Activated CD4-positive, alpha-beta T cell treated with anti-CD3 and anti-CD28 coated beads for 4 hours (primary cell): ENCODE data around the gene SGMS1.

ENCODE experiments used
- DNase-seq, 2 donors: peaks; one replicate each; pipeline ENCODE4 v3.0.0-alpha.2; 2020

Gene SGMS1

GRCh38 chr10:50318129-50318528 is 305.6 kb downstream of the SGMS1 start:
- DNase-seq: no peak

DNA sequence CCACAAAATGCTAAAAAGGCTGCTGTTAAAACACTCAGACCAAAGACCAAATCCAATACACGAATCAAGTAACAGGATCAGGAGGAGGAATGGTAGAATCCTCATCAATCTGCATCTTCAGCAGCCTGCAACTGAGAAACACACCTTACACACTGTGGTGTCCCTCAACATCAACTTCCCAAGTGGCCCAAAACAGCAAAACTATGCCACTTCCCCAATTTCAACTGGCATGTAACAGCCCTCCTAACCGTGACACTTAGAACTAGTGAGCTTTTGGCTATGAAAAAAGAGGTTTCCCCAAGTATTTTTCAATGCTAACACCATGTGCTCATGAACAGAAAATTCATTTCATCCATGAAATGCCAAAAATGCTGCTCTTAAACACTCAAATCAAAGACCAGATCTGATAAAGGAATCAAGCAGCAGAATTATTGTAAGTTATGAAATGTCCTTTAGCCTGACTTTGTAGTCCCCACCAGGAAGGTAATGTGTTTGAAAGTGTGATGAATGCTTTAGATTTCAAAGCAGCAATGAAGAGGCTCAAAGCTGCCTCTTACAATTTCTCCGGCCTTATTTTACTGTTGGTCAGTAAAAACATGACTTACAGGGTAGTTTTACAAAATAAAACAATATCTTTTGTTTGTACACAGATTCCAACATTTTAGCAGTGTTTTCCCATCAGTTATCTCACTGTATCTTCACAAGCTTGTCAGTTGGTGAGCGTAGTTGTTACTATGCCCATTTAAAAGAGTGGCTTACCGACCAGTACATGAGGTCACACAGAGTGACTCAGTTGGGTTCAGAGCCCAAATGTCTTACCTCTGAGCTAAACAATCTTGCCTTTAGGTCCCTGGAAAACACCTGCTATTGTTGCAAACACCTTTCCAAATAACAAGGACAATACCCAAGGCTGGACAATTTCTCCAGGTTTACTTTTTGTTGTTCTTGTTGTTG is 306.8 kb downstream of the SGMS1 start:
- DNase-seq: no peak

GRCh38 chr10:50316174-50316573 is 307.6 kb downstream of the SGMS1 start:
- DNase-seq: no peak

GRCh38 chr10:50315424-50315823 is 308.3 kb downstream of the SGMS1 start:
- DNase-seq: no peak

- DNase-seq: no peak
Observed at GRCh38 chr10:50314169-50315071, 309.3 kb downstream of the SGMS1 start.

DNA sequence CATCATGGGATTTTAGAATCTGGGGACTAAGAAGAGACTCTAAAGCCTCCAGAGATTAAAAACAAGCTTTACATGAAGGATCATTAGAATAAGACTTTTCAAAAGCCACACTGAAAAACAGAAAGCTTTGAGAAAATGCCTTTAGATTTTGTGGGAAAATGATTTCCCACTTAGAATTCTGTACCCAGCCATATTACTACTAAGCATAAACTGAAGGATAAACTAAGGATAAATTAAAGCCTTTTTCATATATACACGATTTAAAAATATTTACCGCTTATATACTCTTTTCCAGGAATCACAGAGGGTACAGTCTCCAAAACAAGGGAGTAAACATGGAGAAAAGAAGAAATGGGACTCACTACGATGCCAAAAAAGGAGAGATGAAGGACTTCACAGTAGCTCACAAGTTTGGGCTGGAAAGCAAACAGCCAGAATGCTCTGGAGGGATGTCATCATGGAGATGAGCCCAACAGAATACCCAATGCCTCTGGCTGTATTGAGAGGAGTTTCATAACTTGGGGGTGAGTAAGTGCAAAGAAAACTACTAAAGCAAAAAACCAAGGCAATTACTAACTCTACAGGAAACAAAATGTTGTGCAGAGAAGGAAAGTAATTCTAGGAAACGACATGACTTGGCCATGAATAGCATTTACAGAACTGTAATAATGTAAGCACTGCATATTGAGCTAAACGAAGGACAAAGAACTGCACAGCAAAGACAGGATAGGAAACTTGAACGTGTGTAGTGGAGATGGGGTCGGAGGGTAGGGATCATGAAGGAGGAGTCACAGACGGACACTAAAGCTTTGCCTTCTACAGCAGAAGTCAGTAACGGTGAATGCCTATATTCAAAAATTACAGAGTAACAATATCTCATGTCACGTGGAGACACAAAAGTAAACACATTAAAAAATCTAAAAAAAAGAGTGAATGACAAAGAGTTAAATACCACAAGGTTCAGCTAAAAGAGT is 311.0 kb downstream of the SGMS1 start:
- DNase-seq: no peak

- no peak for DNase-seq
Observed at GRCh38 chr10:50310560-50311174, 313.1 kb downstream of the SGMS1 start.

- DNase-seq: no peak
Observed at GRCh38 chr10:50309342-50309741, 314.4 kb downstream of the SGMS1 start.

GRCh38 chr10:50304660-50305059 is 319.1 kb downstream of the SGMS1 start:
- no peak for DNase-seq

- DNase-seq: no peak
Observed at GRCh38 chr10:50299948-50300669, 323.6 kb downstream of the SGMS1 start.

DNA sequence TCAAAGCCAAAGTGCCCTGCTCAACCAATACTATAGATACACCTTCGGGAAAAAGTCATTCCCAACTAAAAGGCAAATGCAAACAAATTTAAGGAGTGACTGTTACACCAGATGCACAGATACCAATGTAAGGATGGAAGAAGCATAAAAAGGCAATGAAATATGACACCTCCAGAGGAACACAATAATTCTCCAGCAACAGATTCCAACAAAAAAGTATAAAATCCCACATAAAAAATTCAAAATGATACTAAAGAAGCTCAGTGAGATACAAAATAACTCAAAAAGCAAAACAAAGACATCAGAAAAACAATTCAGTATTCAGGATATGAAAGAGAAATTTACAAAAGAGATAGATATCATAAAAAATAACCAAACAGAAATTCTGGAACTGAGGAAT is 328.4 kb downstream of the SGMS1 start:
- no peak for DNase-seq

DNA sequence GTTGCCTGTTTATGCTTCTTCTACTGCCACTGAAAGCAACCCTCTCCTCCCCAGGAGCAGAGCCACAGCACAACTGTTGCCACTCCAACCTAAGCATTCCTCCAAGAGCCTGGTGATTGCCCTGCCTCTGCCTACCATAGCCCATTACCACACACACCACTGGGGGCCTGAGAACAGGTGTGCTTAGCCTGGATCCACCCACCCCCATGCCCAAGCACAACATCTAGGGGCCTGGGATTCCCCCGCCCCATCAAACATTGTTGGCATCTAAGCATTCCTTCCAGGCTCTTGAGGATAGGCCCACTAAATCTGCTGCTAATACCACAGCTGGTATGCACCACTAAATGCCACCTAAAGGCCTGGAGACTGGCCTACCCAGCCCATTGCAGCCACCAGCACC is 329.2 kb downstream of the SGMS1 start:
- no peak for DNase-seq

DNA sequence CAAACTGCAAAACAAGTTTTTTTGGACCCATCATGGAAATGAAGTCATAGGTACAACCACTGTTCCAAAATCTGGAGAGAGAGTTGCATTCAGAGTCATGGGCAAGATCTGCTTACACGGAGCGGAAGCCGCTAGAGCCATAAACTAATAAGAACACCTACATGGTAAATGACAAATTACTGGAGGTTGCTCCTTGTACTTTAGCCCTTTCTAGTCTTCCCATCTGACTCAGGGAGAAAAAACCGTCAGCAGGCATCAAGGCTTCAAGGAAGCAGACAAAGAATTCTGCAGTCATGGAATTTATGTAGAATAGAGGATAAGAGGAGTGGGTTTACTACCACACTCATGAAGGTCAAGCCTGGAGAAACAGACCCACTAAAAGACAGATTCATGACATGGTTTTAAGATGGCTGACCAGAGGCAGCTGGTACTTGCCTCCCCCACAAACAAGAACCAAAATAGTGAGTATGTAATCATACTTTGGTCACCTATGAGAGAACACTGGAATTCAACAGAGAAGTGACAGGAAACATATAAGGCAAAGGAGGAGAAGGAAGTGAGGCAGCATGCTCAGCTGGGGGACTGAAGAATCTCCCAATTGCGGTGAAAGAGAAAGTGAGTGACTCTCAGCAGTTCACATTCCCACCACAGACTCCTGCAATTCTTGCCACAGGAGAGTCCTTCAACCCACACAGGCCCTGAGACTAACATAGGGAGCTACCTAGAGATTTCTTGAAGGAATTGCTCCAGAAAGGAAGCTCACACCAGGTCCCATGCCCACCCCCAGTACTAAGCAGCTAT is 330.0 kb downstream of the SGMS1 start:
- no peak for DNase-seq

- no peak for DNase-seq
Observed at GRCh38 chr10:50291261-50291850, 332.4 kb downstream of the SGMS1 start.

GRCh38 chr10:50289196-50289595 is 334.6 kb downstream of the SGMS1 start:
- DNase-seq: no peak

- no peak for DNase-seq
Observed at GRCh38 chr10:50286996-50287803, 336.6 kb downstream of the SGMS1 start.

DNA sequence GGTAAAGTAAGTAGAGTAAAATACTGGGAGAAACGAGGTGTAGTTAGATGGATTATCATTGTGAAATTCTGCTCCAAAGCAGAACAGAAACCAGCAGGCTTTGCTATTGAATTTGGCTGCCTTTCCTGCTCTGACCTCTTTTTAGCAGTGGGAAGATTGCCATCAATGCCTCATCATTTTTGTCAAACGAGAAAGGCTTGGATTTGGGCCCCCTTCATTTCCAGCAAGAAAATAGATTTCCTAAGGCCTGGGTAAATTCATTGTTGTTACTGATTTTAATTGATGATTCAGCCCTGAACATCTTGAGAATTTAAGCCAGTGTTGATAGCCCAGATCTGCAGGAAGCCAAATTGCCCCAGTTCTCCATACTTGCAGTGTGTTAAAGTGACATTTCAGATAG is 337.2 kb downstream of the SGMS1 start:
- no peak for DNase-seq

DNA sequence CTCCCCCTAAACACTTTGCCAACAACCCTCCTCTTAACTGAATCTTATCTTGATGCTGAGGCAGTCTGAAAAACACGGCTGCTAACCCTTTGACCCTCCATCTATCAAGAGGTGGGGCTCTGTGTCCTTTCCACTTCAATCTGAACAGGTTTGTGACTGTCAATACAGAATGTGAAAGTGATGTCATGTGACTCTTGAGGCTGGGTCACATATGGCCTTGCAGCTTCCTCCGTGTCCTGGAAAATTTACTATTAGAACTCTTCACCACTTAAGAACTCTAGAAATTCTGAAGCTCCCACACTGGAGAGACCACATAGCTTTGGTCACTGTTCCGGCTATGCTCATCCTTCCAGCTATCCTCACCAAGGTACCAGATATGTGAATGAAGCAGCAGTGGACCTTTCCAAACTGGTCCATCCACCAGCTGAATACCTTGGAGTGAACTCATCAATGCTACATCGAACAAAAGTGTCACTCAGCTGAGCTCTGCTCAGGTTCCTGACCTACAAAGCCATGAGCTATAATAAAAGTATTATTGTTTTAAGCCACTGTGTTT is 341.7 kb downstream of the SGMS1 start:
- no peak for DNase-seq
